ENCODE results near the gene CYLD.

DNA sequence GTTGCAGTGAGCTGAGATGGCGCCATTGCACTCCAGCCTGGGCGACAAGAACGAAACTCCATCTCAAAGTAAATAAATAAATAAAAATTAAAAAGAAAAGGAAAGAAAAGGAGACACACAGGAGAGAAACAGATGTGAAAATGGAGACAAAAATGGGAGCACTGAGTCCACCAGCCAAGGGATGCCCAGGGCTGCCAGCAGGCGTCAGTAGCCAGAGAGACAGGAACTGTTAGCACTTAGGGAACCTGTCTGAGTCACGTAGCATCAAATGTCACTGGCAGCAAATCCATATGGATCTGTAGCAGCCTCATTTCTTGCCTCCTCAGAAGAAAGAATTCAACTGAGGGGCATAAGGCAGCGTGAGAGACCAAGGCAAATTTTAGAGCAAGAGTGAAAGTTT, 79.7 kb downstream of the CYLD start:
- TF ChIP-seq, protein P1, sequence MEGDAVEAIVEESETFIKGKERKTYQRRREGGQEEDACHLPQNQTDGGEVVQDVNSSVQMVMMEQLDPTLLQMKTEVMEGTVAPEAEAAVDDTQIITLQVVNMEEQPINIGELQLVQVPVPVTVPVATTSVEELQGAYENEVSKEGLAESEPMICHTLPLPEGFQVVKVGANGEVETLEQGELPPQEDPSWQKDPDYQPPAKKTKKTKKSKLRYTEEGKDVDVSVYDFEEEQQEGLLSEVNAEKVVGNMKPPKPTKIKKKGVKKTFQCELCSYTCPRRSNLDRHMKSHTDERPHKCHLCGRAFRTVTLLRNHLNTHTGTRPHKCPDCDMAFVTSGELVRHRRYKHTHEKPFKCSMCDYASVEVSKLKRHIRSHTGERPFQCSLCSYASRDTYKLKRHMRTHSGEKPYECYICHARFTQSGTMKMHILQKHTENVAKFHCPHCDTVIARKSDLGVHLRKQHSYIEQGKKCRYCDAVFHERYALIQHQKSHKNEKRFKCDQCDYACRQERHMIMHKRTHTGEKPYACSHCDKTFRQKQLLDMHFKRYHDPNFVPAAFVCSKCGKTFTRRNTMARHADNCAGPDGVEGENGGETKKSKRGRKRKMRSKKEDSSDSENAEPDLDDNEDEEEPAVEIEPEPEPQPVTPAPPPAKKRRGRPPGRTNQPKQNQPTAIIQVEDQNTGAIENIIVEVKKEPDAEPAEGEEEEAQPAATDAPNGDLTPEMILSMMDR (IDR thresholded peaks at IDR 0.05) = no peak
- no peak for TF ChIP-seq POLR2A (IDR thresholded peaks at IDR 0.05)

Data from heart left ventricle (tissue), 13 donors.